Keratinocyte (primary cell): ENCODE measurements around the gene ZFP62. TPM values are rescaled to one million over a fixed set of nuclear protein-coding genes. Genes with fewer than 3 reads are reported as not detected.

Experiments used
- DNase-seq: peaks from one replicate; pipeline ENCODE4 v3.0.0-alpha.2; 2011; ENCODE audit warnings: low read depth, missing footprints, low spot score
- FAIRE-seq: peaks from 2 replicates; lab custom pipeline; 2011; peaks lifted over from hg19 to GRCh38; lab: Jason Lieb, UNC
- H2AFZ ChIP-seq: 2 replicates; pipeline ENCODE4 v1.6.0; 2012; ENCODE audit warnings: low read length, control low read depth, inconsistent platforms; ENCODE audit not compliant: control insufficient read depth
- H3K27ac ChIP-seq: 2 replicates; pipeline ENCODE4 v1.5.1; 2011; ENCODE audit warnings: low read length; ENCODE audit not compliant: control insufficient read depth, insufficient read depth
- H3K27me3 ChIP-seq: 3 replicates; pipeline ENCODE4 v1.6.0; 2011; ENCODE audit warnings: low read length; ENCODE audit not compliant: control insufficient read depth, insufficient read depth; ENCODE audit errors: extremely low read depth
- H3K36me3 ChIP-seq, 2 experiments: 2 replicates in 1 of 2; 3 replicates in 1 of 2; pipeline ENCODE4 v1.5.1; 2011; ENCODE audit warnings: low read length in 2 of 2, mild to moderate bottlenecking in 1 of 2; ENCODE audit not compliant: control insufficient read depth in 2 of 2, insufficient read depth in 2 of 2; ENCODE audit errors: extremely low read depth in 1 of 2
- H3K4me1 ChIP-seq: 3 replicates; pipeline ENCODE4 v1.5.1; 2011; ENCODE audit warnings: low read length; ENCODE audit not compliant: control insufficient read depth, insufficient read depth; ENCODE audit errors: extremely low read depth
- H3K4me2 ChIP-seq: 3 replicates; pipeline ENCODE4 v1.6.0; 2011; ENCODE audit warnings: low read depth, low read length; ENCODE audit not compliant: control insufficient read depth, insufficient read depth; ENCODE audit errors: extremely low read depth
- H3K4me3 ChIP-seq, 3 experiments: fragments of 200-600 bp in 1 of 3; sonication (generic) in 1 of 3; 2 replicates in 2 of 3; 3 replicates in 1 of 3; pipeline ENCODE4 v1.5.1; 2011 to 2016; ENCODE audit warnings: low read length in 3 of 3, mild to moderate bottlenecking in 3 of 3, control low read depth in 2 of 3, inconsistent platforms in 1 of 3, low read depth in 1 of 3, mixed read lengths in 1 of 3, mixed run types in 1 of 3, moderate library complexity in 1 of 3; ENCODE audit not compliant: control insufficient read depth in 2 of 3, insufficient read depth in 2 of 3; ENCODE audit errors: extremely low read depth in 1 of 3
- H3K79me2 ChIP-seq: 2 replicates; pipeline ENCODE4 v1.6.0; 2012; ENCODE audit warnings: low read length; ENCODE audit not compliant: control insufficient read depth, insufficient read depth
- H3K9ac ChIP-seq: 3 replicates; pipeline ENCODE4 v1.6.0; 2011; ENCODE audit warnings: low read length; ENCODE audit not compliant: control insufficient read depth, insufficient read depth; ENCODE audit errors: extremely low read depth
- H3K9me1 ChIP-seq: 3 replicates; pipeline ENCODE4 v1.6.0; 2011; ENCODE audit warnings: low read length; ENCODE audit not compliant: control insufficient read depth, insufficient read depth; ENCODE audit errors: extremely low read depth
- H3K9me3 ChIP-seq: 2 replicates; pipeline ENCODE4 v1.5.1; 2012; ENCODE audit warnings: low read depth, low read length; ENCODE audit not compliant: control insufficient read depth
- H4K20me1 ChIP-seq: 3 replicates; pipeline ENCODE4 v1.6.0; 2011; ENCODE audit warnings: low read length; ENCODE audit not compliant: control insufficient read depth, insufficient read depth; ENCODE audit errors: extremely low read depth
- EZH2 ChIP-seq: IDR thresholded peaks from one replicate; pipeline ENCODE4 v1.6.1; 2012; ENCODE audit warnings: inconsistent platforms, mild to moderate bottlenecking, low read length, moderate library complexity
- dilution Hi-C: fragments of 300-500 bp; cut with MboI; formaldehyde crosslinking; loops from one replicate; pipeline ENCODE4 v1.7.0; 2020; ENCODE audit warnings: low sequenced_read_pairs; ENCODE audit not compliant: extremely low pct_ligation_motif_present
- polyA plus RNA-seq, 5 experiments: library from polyadenylated mRNA; depleted of rRNA in 3 of 5; stranded (reverse) in 3 of 5; stranded (forward) in 1 of 5; unstranded in 1 of 5; fragments of >200 nt; gene quantifications; 1 replicate in 1 of 5; 2 replicates in 3 of 5; 3 replicates in 1 of 5; pipeline versions ENCODE4 v1.2.1 to v1.2.3, GENCODE V29; 2011 to 2012; ENCODE audit warnings: missing spikeins in 2 of 5, low read depth in 1 of 5, low replicate concordance in 1 of 5
- TF ChIP-seq, protein P1 (sequence below), 3 experiments: IDR thresholded peaks in 1 of 3; conservative IDR thresholded peaks in 1 of 3; optimal IDR thresholded peaks in 1 of 3; 2 replicates in 2 of 3; 3 replicates in 1 of 3; pipeline versions ENCODE3 to v1.5.1; 2011; ENCODE audit warnings: low read length in 3 of 3, mild to moderate bottlenecking in 3 of 3, moderate library complexity in 2 of 3, control low read depth in 1 of 3, inconsistent platforms in 1 of 3; ENCODE audit not compliant: insufficient read depth in 2 of 3; ENCODE audit errors: extremely low read depth in 1 of 3

Gene ZFP62
- polyA plus RNA-seq, 1 donor (not counting 4 experiments of a cell fraction or from before 2014, with no cell fraction given) = 21.5 TPM

DNA sequence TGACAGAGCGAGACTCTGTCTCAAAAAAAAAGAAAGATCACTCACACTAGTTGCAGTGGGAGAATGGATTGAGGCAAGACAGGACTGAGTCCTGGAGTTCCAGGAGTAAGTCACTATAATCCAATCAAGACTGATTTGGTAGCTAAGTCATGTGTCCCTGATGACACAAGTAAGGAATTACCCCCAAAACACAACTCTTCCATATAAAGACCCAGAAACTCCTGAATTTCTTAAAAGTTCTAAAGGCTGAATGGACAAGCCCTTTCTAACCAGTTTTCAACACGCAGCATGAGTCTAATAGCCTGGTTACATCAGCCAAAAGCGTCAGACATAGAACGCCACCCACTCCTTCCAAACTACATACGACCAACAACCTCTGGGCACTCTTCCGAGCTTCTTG, 2.5 kb downstream of the ZFP62 start:
- H3K27ac ChIP-seq = no peak overlapping the region
- peaks cover 16% of the 10 kb centered on the region for H3K79me2 ChIP-seq
- H3K4me1 ChIP-seq = peaks cover 5% of the 10 kb centered on the region
- H4K20me1 ChIP-seq = no peaks in the 10 kb centered on the region
- TF ChIP-seq, protein P1, sequence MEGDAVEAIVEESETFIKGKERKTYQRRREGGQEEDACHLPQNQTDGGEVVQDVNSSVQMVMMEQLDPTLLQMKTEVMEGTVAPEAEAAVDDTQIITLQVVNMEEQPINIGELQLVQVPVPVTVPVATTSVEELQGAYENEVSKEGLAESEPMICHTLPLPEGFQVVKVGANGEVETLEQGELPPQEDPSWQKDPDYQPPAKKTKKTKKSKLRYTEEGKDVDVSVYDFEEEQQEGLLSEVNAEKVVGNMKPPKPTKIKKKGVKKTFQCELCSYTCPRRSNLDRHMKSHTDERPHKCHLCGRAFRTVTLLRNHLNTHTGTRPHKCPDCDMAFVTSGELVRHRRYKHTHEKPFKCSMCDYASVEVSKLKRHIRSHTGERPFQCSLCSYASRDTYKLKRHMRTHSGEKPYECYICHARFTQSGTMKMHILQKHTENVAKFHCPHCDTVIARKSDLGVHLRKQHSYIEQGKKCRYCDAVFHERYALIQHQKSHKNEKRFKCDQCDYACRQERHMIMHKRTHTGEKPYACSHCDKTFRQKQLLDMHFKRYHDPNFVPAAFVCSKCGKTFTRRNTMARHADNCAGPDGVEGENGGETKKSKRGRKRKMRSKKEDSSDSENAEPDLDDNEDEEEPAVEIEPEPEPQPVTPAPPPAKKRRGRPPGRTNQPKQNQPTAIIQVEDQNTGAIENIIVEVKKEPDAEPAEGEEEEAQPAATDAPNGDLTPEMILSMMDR (optimal IDR thresholded peaks at IDR 0.05 in 1 of 3, IDR thresholded peaks at IDR 0.05 in 1 of 3, conservative IDR thresholded peaks at IDR 0.05 in 1 of 3; ENCODE audit: extremely low read depth in 1 of 3, insufficient read depth in 2 of 3, low read length in 3 of 3) = no peak
- no peak for TF ChIP-seq EZH2
- H3K9me3 ChIP-seq = no peaks in the 10 kb centered on the region
- peaks cover 7 to 14% of the 10 kb centered on the region in 2 experiments for H3K36me3 ChIP-seq
- H2AFZ ChIP-seq = no peak overlapping the region
- H3K9ac ChIP-seq = no peak overlapping the region
- H3K4me3 ChIP-seq = no peak overlapping the region
- no peaks in the 10 kb centered on the region for H3K27me3 ChIP-seq
- FAIRE-seq (no peak), DNase-seq (no peak)
- H3K4me2 ChIP-seq = no peak overlapping the region
- dilution Hi-C loops = no loop called here
- H3K9me1 ChIP-seq = no peaks in the 10 kb centered on the region

GRCh38 chr5:180853848-180854176, 7.3 kb downstream of the ZFP62 start:
- DNase-seq = no peak
- Histone ChIP-seq H3K4me2 (no peak overlapping the region), H3K4me1 (no peaks in the 10 kb centered on the region), H3K9ac (no peak overlapping the region), H4K20me1 (no peaks in the 10 kb centered on the region), H3K36me3 (peaks cover 27 to 31% of the 10 kb centered on the region in 2 experiments), H3K9me1 (no peaks in the 10 kb centered on the region), H3K27me3 (no peaks in the 10 kb centered on the region), H2AFZ (no peak overlapping the region), H3K4me3 (no peak overlapping the region), H3K9me3 (peaks cover 10% of the 10 kb centered on the region), H3K27ac (no peak overlapping the region), H3K79me2 (peaks cover 4% of the 10 kb centered on the region)
- no peak for TF ChIP-seq EZH2
- TF ChIP-seq, protein P1 (optimal IDR thresholded peaks at IDR 0.05 in 1 of 3, IDR thresholded peaks at IDR 0.05 in 1 of 3, conservative IDR thresholded peaks at IDR 0.05 in 1 of 3; ENCODE audit: extremely low read depth in 1 of 3, insufficient read depth in 2 of 3, low read length in 3 of 3) = no peak
- FAIRE-seq = no peak
- dilution Hi-C loops = no loop called here
